GM19351 (cell line): ENCODE measurements around the gene DNAI7.

Source experiments
- ATAC-seq: cut with Tn5 transposase; IDR thresholded peaks from one replicate; pipeline ENCODE4 v1.9.1; 2021; ENCODE audit warnings: mild to moderate bottlenecking, moderate library complexity; ENCODE audit not compliant: unreplicated experiment

DNAI7 gene, protein sequence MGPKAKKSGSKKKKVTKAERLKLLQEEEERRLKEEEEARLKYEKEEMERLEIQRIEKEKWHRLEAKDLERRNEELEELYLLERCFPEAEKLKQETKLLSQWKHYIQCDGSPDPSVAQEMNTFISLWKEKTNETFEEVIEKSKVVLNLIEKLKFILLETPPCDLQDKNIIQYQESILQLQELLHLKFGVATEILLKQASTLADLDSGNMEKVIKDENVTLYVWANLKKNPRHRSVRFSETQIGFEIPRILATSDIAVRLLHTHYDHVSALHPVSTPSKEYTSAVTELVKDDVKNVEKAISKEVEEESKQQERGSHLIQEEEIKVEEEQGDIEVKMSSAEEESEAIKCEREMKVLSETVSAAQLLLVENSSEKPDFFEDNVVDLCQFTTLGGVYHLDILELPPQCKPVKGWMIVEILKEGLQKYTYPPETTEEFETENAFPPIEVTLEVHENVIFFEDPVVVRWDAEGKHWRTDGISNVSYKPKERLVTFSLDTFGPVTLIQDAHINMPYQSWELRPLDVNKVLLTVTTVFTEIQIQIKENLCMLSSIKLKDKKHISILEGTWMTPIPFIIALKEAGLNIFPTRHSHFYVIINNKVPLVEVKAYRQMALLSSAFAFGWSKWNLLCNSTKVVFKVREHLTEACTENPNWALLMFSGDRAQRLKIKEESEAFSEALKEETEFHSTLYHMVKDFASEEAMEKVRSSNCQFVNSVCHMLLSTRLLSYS

DNA sequence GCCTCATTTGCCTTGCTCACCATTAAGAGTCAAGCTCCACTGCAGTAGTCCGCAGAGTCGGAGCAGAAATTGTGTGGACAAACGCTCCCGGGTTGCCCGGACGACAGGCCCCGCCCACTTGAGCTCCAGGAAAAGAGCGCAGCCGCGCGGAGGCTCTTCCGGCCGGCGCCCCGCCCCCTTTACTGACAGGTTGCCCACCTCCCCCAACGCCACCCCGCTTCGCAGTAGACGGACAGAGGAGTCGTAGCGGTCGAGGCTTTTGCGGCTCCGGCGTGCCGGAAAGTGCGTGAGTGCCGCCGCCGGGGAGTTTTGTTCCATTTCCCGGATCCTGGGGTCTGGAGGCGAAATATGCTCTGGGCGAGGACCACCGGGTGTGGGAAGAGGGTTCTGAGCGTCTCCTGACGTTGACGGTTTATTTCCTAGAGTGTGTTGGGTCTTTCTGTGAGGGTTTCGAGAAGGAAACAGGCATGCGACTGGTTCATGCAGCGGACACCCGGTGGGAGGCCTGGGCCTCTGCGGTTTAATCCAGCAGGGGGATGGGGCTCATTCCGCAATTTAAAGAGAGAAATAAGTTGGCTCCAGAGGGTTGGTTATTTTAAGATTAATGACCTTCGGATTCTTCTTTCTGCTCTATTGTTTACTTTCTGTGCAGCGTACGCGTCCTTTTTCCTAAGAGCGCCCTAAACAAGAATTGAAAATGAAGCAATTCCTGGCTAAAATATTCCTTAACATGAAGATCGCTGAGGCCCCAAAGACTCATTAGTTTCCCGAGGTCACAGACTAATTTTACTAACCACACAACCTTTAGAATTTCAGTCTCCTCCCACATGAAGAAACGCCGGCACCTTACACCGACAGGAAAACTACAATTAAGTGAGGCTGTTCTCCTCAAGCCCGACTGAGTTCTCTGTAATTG lies at the start of gene DNAI7, which contains the start of gene ETFRF1:
Gene DNAI7, minus strand, starts transcription at position 105 of the 916 bp plus-strand sequence. Its CDS starts 82 bp downstream, at position 23.
Gene ETFRF1, plus strand, starts transcription at position 182 of the 916 bp plus-strand sequence. CDS start 8,720 bp downstream, outside the sequence.
- ATAC-seq, result peak; percentile 95

DNA sequence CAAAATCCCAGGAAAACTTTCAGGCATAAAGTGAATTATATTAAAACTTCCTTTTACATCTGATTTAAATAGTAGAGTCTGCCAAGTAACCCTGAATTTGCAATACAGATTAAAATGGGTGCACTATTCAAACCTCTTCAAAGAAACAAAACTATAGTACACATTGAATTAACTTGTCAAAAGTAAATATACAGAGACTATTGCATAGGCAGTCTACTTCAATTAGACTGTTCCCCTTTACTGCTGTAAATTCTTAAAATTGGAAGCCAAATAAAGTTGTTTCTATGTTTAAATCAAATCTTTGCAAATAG lies 48.7 kb upstream of the DNAI7 start:
- no peak for ATAC-seq

DNA sequence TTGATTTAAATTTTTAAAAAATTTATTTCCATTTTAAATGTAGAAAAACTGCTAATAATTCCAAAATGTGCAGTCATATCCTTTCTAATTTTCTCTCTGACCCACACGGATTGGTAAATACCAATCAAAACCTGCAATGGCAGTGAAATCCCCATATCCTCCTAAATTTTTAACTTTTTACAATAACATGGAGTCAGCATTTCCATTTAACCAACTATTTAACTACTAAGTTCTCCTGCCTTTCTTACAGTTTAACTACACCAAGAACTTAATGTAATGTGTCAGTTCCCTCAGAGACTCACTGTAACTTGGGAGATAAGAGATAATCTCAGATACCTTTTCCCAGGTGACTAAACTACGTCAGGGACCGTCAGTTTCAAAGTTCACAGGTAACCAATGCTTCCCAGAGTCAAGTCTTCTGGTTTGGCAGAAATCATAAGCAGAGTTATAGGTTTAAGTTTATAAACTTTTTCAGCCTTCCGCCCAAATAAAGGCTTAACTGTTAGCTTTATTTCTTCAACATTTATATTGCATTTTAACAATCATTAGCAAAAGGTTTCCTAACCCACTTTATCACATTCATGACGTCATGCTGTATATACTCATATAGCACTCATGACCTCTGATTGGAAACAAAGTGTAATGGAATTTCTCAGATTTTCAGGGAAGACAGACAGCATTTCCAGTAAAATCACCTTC lies 48.2 kb upstream of the DNAI7 start:
- ATAC-seq, result no peak

DNA sequence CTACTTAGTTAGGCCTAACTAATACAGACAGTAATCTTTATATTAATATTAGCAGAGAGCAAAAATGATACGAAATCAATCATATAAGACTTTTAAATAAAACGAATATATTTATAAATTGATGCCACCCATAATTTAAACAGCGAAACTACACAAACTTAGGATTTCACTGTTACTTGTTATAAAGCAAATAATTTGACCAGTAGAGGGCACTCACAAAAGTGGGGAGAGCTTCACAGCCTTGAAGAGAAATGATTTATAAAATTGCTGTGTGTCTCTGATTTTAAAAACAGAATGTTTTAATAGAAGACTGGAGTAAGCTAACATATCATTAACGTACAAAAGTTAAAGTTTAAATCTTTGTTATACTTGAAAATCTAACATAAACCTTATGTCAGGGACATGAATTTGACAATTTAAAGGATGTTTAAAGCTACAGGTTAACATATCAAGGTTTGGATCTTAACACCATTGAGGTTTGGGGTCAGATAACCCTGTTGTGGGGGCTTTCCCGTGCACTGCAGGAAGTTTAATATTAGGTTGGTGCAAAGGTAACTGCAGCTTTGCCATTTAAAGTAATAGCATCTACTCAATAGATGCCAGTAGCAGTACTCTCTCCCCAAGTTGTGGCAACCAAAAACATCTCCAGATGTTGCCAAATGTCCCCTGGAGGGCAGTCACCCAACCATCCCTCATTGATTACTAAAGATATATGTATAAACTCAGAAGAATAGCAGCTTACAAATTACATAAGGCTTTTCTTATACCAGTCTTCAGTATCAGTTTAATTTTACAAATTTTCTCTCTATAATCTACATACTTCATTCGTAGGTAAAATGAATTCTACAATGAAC lies 46.4 kb upstream of the DNAI7 start:
- ATAC-seq, result peak; percentile 69

DNA sequence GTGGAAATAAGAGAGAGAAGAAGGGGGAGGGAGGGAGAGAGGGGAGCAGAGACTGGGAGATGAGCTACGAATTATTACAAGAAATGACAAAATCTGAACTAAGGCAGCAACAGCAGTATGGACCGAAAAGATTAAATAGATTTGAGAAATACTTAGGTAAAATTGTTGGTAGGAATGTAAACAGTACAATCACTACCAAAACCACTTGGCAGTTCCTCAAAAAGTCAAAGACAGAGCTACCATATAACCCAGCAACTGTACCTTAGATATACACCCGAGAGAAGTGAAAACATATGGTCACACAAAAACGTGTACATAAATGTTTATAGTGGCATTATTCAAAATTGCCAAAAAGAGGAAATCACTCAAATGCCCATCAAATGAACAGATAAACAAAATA lies 41.7 kb upstream of the DNAI7 start:
- no peak for ATAC-seq

DNA sequence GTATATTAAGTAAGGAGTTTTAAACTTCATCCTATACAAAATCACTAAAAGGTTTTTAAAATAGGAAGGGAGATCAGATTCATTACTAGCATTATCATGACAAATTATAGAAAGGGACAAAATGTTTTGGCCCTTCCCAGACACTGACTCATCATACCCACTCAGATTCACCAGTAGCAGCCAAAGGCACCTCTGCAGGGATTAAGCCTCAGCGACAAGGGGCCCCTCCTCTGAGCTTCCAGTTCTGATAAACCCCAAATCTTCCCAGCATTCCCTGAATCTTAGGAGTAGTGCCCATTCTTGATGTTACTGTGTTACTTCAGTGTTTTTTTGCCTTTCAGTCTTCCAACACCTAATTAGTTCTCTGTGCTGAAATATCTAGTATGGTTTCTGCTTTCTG lies 41.2 kb upstream of the DNAI7 start:
- ATAC-seq, result no peak

DNA sequence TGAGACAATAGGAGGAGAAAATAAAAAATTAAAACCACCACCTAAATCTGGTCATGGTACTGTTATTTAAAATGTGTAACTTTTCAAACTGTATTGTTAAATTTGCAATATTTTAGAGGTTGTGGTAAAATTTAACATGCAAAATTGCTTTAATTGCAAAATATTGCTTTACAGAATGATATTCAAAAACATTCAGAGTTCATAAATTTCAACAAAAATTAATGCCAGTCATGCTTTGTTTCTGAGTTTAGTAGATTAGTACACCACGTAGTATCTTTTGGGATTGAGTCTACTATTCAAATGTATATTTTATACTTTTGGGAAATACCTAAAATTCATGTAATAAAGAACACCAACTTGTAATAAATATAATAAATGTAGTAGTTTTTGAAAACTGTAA lies 18.4 kb upstream of the DNAI7 start:
- no peak for ATAC-seq

DNA sequence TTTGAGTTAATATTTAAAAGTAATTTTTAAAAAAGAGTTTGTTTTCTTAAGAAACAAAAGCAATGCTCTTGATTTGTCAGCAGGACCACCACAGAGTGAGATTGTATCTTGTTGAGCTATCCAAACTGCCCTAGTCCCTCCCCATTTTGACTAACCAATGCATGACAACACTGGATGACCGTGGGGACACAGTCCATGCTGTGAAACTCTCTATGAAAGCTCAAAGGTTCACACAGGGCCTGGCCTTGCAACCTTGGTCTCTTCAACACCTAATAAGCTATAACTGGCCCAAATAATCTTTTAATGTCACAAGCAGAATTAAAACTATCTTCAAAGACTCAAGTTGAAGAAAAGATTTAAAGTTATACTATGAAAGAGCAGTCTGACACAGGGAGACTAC lies 13.6 kb upstream of the DNAI7 start:
- ATAC-seq, result no peak

DNA sequence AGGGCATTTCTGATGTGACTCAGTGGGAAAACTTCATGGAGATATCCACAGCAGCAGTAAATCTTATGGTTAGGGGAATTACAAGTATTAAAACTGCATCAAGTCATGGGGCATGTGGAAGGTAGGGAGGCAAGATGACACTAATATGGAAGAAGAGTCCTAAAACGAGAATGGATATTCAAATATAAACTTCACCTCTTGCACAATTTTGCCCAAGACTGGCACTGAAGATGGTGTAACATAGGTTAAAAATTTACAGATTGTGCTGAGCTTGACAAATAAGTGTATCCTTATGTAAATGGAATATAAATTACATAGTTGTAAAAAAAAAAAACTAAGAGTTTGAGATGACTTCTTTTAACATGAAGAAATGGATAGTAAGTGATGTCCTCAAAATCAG lies 12.9 kb upstream of the DNAI7 start:
- ATAC-seq, result no peak

DNA sequence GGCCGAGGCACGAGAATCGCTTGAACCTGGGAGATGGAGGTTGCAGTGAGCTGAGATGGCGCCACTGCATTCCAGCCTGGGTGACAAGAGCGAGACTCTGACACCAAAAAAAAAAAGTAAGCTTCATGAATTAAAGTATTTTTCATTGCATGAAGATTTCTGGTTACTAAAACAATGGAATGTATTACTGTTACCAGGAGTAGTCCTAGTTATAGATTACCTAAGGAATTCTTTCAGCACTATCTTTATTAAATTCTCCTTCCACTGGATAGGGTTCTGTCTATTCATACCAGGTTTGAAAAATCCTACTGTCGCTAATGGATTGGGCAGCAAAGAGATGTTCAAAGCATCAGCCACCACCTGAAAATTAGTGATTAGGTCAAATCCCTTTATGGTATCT lies 12.5 kb upstream of the DNAI7 start:
- no peak for ATAC-seq

DNA sequence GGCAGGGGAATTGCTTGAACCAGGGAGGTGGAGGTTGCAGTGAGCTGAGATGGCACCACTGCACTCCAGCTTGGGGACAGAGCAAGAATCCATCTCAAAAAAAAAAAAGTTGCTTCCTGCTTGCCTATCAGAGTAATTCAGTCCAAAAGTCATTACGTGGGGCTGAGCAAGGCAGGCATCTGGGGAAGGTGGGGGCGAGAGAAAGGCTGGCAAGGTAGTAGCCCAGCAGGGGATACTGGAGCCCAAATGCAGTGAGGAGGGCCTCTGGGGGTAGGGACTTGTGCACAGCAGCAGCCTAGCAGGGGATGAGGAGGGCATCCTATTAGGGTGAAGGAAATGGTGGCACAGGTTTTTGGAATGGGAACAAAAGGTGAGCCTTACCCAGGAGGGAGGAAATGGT lies 7.2 kb upstream of the DNAI7 start:
- ATAC-seq, result no peak

DNA sequence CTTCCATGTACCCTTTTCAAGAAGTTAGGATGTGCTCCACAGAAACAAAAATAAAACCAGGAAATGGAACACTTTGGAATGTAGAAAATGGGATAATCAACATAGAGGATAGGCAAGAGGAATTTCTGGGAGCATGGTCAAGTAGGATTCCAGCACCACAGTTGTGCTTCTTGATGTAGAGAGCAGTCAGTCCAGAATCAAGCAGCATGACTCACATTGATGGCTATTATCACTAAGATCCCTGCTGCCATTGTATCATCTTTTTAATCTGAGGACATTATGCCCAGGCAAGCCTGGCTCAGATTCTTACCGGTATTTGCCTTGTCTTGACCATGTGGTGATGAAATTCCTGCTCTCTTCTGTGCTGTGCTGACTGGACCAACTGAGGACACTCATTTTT lies 5.7 kb upstream of the DNAI7 start:
- ATAC-seq, result no peak

DNA sequence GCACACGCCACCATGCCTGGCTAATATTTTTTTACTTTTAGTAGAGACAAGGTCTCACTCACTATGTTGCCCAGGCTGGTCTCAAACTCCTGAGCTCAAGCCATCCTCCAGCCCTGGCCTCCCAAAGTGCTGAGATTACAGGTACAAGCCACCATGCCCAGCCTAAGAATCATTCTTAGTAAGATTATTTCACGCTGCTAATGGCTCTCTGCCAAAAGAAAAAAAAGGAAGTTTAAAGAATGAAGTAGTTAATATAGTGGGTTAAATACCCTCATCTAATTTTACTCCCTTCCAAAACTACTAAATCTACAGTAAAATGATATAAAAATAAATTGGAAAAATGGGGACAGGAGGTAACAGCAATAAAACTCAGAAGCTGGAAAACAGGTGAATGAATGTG lies 2.6 kb upstream of the DNAI7 start:
- ATAC-seq, result no peak

DNA sequence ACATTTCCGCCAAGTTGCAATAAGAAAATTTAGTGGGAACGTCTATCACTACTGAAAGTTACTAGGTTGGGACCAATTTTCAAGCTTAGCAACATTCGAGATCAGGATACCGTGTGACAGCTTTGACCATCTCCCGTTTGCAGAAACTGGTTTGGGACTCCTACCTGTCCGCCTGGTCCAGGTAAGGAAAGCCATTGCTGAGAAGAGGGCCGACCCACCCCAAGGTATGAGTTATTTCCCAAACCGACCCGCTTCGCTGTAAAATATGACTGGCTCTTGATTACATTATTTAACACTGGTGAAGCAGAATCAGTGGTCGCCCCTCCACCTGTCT lies 271 bp downstream of the DNAI7 start:
- ATAC-seq, result no peak

DNA sequence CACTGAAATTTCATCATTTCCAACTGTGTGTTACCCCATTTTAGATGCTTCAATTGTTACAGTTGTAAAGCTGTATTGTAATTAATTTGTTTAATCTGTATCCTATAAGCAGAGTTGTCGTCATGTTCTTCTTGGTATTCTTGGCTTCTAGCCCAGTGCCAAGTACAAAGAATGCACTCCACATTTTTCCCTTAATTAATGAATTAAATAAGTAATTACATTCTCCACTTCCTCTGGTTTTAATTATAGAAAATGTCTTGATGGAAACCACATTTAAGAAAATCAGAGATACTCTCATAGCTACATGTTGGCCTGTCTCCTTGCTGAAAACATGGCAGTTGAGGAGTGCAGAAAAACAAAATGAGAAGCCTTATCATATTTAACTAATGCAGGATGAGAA lies 746 bp downstream of the DNAI7 start:
- ATAC-seq, result no peak

DNA sequence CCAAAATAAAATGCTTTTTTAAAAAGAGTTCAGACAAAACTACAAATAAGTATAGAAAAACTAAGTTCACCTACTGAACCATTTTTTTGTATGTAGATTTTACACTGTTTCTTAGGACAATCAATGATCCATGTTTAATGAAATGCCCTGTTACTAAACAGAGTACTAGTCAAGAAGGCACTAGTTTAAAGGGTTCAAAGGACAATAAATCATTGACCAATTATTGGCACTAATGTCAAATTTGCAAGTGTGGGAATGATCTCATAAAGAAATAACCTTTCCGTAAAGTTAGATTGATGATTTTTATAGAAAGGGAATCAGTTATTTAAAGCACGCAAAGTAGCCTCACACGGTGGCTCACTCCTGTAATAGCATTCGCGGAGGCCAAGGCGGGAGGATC lies 4.2 kb downstream of the DNAI7 start:
- no peak for ATAC-seq

DNA sequence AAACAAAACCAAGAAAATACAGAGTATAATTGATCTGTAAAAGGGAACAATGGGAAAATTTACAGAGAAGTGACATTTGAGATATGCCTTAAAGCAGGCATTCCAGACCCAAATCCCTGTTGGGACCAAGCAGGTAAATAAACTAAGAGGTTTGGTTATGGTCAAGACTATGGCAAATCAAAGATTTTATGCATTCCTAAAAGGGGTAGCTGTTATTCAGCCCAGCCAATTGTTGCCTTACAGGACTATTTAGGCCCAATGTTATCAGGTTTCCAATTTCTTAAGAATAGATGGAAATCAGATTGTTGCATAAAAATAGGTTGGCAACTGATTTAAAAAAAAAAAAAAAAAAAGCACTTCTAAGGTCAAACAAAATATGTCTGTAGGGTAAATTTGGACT lies 5.3 kb downstream of the DNAI7 start:
- ATAC-seq, result no peak

DNA sequence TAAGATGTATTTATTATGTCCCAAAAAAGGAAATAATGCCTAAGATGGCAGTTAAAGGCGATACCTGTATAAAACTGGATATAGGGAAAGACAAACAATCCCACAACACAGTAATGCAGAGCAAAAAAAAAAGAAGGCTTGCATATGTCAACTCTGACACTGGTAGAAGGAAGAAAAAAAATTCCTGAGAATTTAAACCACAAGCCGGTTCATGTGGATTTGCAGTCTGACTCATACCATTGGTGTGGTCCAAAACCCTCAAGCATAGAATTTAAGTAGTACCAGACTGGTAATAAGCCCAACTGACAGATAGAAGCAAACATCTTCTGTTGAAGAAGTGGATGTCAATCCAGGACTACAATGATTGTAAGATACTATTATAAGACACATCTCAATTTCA lies 7.2 kb downstream of the DNAI7 start:
- no peak for ATAC-seq

DNA sequence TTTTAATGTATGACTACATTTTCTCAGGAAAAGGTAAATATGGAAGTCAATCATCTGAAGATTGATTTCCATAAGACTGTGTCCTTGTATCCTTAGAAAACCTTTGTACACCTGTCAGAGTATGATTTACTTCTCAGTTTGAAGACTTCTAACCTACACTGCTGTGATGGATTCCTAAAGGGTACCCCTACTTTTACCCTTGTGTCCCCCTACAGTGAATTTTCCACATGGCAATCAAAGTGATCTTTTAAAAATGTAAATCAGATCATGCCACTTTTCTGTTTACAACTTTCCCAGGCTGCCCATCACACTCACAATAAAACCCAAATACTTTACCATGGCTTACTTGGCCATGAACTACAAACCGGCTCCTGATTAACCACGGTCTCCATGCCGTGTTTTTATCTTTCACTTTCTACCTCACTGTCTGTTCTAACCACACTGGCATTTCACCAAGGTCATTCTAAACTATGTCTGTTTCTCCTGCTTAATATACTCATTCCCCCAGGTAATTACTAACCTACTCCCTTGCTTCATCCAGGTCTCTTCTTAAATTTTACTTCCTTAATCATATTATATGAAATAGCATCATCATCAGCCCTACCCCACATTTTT lies 8.1 kb downstream of the DNAI7 start:
- ATAC-seq, result peak; percentile 91
